ENCODE results near the gene YJEFN3. TPM values are rescaled to one million over a fixed set of nuclear protein-coding genes. Genes with fewer than 3 reads are reported as not detected.
A peak's percentile ranks its signal among the peaks of the same experiment; 100 is the strongest.

YJEFN3 gene
- total and polyA plus RNA-seq, 2 of the 8 experiments (the other 6 are each of a cell fraction or from before 2014, with no cell fraction given) = 5.7 to 9.4 TPM

DNA sequence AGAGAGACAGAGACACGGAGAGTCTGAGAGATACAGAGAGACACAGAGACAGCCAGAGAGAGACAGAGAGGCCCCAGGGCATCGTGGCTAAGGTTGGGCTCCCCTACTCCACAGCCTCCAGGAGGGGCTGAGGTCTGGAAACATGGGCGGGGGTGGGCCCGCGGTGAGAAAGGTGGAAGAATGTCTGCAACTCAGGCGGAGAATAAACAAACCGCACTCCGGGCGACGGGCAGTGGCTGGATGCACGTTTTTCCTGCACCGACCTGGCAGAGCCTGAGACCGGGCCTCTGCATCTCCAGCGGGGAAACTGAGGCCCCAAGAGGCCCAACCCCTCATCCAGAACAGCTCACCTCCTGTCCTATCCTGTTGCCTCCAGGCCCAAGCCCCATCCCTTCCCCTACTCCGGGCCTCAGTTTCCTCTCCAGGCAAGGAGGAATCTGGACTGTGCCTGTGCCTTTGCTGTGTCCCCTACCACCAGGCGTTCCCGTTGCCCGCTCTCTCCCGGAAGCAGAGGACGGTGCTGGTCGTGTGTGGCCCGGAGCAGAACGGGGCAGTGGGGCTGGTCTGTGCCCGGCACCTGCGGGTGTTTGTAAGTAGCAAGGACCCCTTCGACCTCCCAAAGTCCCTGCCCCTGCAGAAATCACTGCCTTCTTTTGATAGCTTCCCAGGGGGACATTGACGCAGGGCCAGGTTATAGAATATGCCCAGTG, 6.0 kb downstream of the YJEFN3 start:
- H4K5ac ChIP-seq (ENCODE audit: insufficient read length, low read depth, low read length) = no peak overlapping the region
- no peak overlapping the region for H2BK120ac ChIP-seq (replicated peaks; ENCODE audit: low read depth, low read length)
- H2BK5ac ChIP-seq (ENCODE audit: low read depth, low read length) = no peak overlapping the region
- H3K14ac ChIP-seq (ENCODE audit: insufficient read length) = no peak overlapping the region
- H3K79me1 ChIP-seq (ENCODE audit: low read depth, low read length) = no peaks in the 10 kb centered on the region
- H3K36me3 ChIP-seq (ENCODE audit: control insufficient read depth in 2 of 4, insufficient read depth in 4 of 4, low read length in 3 of 4) = no peaks in the 10 kb centered on the region; a peak in 1 of 8 replicates
- H2BK12ac ChIP-seq (ENCODE audit: low read depth, low read length) = no peak overlapping the region
- H3K4me3 ChIP-seq (ENCODE audit: extremely low read depth in 1 of 4, insufficient read depth in 2 of 4, low read depth in 3 of 4, low read length in 4 of 4) = no peak overlapping the region
- peaks cover 5 to 18% (median 14%) of the 10 kb centered on the region in 4 experiments; a peak in 6 of 7 replicates for H3K27me3 ChIP-seq (replicated peaks in 1 of 4; ENCODE audit: control insufficient read depth in 3 of 4, extremely low read depth in 1 of 4, insufficient read depth in 3 of 4, low read length in 3 of 4)
- ChIA-PET CTCF (ENCODE audit: partially characterized antibody) (interaction anchor here (0.7 to 8.2 kb wide), 7 partner anchors 10 to 109 kb away, joined by 3 to 104 read pairs (median 4); no protein-coding TSS in a partner anchor), POLR2A (ENCODE audit: partially characterized antibody) (interaction anchor here (0.8 to 1.9 kb wide), 10 partner anchors 9 to 114 kb away, joined by 3 to 6 read pairs (median 4); partner anchors contain the start of genes NDUFA13 and TSSK6)
- H3K27ac ChIP-seq (ENCODE audit: low read depth, low read length) = no peak overlapping the region
- H3K4me1 ChIP-seq (replicated peaks in 1 of 4; ENCODE audit: control insufficient read depth in 3 of 4, insufficient read depth in 4 of 4, low read length in 3 of 4) = peaks cover 0 to 5% (median 4%) of the 10 kb centered on the region in 4 experiments; a peak in 3 of 7 replicates
- no peak overlapping the region for H2BK20ac ChIP-seq (ENCODE audit: low read length)
- H4K91ac ChIP-seq (replicated peaks; ENCODE audit: insufficient read length, low read length) = no peak overlapping the region
- H2AK5ac ChIP-seq (ENCODE audit: low read depth, low read length) = no peak overlapping the region
- H3K9ac ChIP-seq (replicated peaks in 1 of 4; ENCODE audit: extremely low read depth in 1 of 4, low read depth in 3 of 4, low read length in 3 of 4) = no peak overlapping the region; a peak in 1 of 7 replicates
- FAIRE-seq = no peak
- no peak overlapping the region for H3K23ac ChIP-seq (ENCODE audit: insufficient read length)
- no peak overlapping the region for H3K18ac ChIP-seq (ENCODE audit: extremely low read depth, low read length)
- TF ChIP-seq FOSL1 (IDR thresholded peaks at IDR 0.05; ENCODE audit: insufficient read depth, low read depth, low read length) (no peak), POLR2AphosphoS5 (IDR thresholded peaks at IDR 0.05; ENCODE audit: low read depth, low read length) (peak; percentile 19; the same call in 1 of the 2 replicates), RBBP5 (IDR thresholded peaks at IDR 0.05; ENCODE audit: borderline replicate concordance, low read depth, low read length) (no peak), CREB1 (IDR thresholded peaks at IDR 0.05) (no peak)
- no peak overlapping the region for H3K56ac ChIP-seq (replicated peaks; ENCODE audit: insufficient read length, low read depth, low read length)
- no peak overlapping the region for H2AFZ ChIP-seq (ENCODE audit: low read length)
- 89% methylated on average over 27 of the region's 27 CpGs; no CpG with 5 or more reads in 1 of the 2 experiments for WGBS, 2 experiments (ENCODE audit: extremely low coverage in 1 of 2, insufficient coverage in 1 of 2, insufficient read length in 1 of 2, insufficient replicate concordance in 2 of 2, low coverage in 1 of 2, low lambda C conversion rate in 2 of 2, missing lambda C conversion rate in 1 of 2)
- H3K4ac ChIP-seq (replicated peaks; ENCODE audit: insufficient read length, low read depth, low read length) = no peak overlapping the region
- no peak overlapping the region for H3K4me2 ChIP-seq (ENCODE audit: insufficient read depth in 1 of 2, low read depth in 2 of 2, low read length in 2 of 2)
- peaks cover 6 to 12% of the 10 kb centered on the region in 2 experiments for H4K20me1 ChIP-seq (replicated peaks in 1 of 2; ENCODE audit: control insufficient read depth in 1 of 2, insufficient read depth in 2 of 2, low read length in 2 of 2)
- DNase-seq (ENCODE audit: low read depth in 1 of 2, low spot score in 2 of 2) = no peak
- H3K23me2 ChIP-seq (ENCODE audit: low read depth, low read length) = peaks cover 6% of the 10 kb centered on the region; the same call in 1 of the 2 replicates
- no peaks in the 10 kb centered on the region; a peak in 1 of 4 replicates for H3K9me3 ChIP-seq (ENCODE audit: insufficient read depth in 2 of 2, low read depth in 1 of 2, low read length in 1 of 2)
- H2BK15ac ChIP-seq (ENCODE audit: low read length) = no peak overlapping the region
- H4K8ac ChIP-seq (ENCODE audit: extremely low read depth, insufficient read depth, low read length) = no peak overlapping the region
- H3K79me2 ChIP-seq (ENCODE audit: control insufficient read depth in 1 of 2, insufficient read depth in 2 of 2, low read length in 2 of 2) = no peaks in the 10 kb centered on the region

All from H1 (cell line).